HG03460 (cell line): Measurements from ENCODE around the gene RNF207.

ENCODE experiments used
- ATAC-seq: cut with Tn5 transposase; IDR thresholded peaks from one replicate; pipeline ENCODE4 v1.9.1; 2021; ENCODE audit not compliant: unreplicated experiment

The RNF207 gene

DNA sequence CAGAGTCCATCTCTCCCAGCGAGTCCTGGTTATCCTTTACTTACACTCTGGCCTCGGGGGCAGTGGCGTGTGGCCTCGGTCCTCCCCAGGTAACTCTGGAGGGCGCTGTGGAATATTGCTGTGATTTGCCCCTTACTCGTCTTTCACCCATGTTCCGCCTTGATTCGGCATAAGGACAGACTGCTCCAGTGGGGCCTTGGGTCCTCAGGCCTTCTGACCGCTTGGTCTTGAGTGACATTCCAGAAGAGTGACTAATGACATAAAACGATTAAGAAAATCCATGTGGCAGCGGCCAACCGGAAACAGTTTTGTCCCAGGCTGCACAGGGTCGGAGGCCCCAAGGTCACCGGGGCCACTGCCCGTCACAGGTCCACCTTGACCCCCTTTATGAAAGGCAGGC is 18.8 kb downstream of the RNF207 start:
- no peak for ATAC-seq

DNA sequence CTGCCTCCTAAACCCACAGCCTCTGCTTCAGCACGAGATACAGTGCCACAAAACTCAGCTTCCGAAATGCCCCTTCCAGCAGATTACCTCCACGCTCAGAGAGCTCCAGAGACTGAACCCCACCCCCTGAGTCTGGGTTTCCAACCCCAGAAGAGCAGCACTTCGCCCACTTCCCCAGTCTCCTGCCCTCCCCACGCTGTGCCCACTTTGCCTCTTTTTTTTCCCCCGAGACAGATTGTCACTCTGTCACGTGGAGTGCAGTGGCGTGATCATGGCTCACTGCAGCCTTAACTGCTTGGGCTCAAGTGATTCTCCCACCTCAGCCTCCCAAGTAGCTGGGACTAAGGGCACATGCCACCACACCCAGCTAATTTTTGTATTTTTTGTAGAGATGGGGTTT is 19.7 kb downstream of the RNF207 start:
- no peak for ATAC-seq

DNA sequence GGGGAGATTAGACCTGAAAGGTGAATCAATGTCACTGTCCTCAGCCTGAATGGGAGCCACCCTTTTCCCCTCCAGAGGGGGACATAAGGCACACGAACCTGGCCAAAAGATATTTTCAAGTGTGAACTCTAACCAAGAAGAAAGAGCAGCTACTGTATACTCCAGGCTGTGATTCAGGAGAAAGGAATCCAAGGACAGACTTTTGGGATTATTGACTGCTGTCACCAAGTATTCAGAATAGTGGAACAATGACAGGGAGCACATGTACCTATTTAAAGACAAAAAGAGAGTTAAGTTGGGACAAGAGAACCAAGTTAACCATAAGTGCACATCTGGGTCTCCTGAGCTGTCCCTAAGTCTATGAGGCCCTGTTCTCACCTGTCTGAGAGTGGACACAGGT is 27.5 kb downstream of the RNF207 start:
- ATAC-seq, result no peak

DNA sequence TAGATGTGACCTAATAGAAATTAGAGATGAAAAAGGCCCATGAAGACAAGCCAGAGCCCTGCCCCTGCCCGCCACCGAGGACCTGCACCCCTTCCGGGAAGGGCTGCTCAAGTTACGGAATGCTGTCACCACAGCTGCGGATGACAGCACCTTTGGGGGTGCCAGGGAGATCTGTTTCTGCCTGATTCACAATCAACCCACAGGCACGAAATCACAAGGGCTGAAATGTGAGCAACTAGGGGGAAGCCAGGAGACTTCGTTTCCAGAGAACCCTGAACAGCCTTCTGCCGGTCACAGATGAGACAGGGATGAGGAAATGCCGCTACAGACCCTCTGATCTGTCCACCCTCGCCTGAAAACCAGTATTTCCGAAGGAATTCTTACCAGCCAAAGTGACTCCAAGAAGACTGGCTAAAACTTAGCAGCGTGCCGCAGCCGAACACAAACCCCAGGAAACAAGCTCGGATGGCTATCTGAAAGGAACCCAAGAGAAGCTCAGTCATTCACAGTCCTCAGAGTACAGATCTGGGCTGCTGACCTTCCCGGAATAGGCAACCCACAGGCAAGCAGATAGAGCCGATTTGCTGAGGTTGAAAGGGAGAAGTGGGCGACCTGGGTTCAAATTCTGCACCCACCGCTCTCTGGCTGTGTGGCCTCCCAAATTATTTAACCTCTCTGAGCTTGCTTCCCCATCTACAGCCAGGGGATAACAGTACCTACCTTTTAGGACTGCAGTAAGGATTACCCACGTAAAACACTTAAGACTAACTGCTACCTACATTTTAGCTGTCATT is 28.8 kb downstream of the RNF207 start:
- no peak for ATAC-seq

DNA sequence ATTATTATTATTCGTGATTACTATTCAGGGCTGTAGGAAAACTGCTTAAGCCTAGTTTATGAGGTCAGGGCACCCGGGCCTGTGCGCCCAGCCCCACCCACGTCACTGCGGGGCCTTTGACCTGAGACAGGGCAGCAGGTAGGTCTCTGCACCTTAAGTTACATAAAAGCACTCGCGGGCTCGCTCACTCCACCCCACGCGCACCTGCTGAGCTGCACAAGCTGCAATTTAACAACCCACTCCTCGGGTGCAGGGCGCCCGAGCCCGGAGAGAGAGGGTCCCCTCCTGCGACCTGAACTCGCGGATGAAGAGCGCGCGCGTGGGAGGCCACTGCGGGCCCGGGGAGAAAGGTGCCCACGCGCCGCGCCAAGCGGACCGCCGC is 29.4 kb downstream of the RNF207 start:
- no peak for ATAC-seq

DNA sequence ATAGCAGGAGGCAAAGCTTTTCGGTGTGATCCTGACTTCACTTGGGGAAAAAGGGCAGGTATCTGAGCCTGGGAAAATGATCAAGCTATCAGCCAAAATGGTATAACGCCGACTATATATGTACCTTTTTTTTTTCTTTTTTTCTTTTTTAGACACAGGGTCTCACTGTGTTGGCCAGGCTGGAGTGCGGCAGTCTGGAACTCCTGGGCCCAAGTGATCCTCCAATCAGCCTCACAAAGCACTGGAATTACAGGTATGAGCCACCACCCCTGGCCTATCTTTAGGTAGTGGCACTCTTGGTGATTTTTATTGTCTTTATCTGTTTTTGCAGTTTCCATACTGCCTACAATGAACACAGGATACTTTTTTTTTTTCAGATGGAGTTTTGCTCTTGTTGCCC is 31.2 kb downstream of the RNF207 start:
- ATAC-seq, result no peak

DNA sequence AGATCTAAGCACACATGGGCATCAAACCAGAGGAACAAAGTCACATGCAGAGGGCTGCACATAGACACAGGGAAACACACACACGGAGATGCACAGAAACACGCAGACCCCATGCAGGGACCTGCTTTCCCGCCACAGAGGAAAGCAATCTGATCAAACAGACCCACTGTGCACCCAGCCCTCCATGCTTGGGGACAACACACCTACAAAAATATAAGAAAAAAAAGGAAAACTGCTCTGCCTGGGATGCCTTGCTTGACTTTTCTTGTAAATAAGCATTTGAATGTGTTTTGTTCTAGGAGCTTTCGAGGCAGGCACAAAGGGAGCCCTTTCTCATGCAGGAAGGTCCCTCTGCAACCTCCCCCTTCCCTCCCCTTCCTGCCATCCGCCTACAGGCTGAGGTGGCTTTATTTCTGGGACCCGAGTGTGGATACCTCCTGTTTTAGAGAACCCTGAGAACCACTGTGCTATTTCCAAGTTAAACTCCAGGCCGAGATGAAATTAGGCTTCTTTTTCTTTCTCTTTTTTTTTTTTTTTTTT is 33.4 kb downstream of the RNF207 start:
- ATAC-seq, result no peak

DNA sequence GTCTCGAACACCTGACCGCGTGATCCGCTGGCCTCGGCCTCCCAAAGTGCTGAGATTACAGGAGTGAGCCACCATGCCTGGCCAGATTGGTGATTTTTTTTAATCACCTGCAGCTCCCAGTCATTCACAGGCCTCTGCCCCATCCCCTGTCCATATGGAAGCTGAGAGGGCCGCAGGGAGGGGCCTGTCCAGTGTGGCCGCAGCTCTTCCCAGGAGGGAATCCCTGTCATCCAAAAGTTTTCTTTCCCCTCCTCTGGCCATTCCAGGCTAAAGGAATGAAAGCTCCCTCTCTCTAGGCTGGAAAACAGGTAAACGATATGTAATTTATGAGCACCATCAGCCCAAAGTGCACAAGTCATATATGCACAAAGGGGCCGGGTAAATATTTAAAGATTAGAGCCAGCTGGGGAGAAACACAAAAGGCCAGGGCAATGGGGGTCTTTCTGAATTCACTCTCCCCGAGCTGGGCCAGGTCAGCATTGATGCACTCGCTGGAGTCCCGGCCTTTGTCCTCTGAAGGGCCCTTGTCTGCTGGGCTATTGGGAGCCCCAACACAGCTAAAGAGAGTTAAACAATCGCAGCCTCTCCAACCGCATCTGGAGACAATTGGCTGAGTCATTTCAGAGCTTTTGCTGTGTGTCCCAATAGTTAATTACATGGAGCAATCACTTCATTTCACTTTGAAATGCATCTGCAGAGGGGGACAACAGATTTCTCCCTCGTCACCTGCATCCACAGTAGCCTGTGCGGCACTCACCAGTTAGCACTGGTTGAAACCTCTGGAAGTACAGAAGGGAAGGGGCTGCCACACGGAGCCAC is 34.2 kb downstream of the RNF207 start:
- ATAC-seq, result no peak

DNA sequence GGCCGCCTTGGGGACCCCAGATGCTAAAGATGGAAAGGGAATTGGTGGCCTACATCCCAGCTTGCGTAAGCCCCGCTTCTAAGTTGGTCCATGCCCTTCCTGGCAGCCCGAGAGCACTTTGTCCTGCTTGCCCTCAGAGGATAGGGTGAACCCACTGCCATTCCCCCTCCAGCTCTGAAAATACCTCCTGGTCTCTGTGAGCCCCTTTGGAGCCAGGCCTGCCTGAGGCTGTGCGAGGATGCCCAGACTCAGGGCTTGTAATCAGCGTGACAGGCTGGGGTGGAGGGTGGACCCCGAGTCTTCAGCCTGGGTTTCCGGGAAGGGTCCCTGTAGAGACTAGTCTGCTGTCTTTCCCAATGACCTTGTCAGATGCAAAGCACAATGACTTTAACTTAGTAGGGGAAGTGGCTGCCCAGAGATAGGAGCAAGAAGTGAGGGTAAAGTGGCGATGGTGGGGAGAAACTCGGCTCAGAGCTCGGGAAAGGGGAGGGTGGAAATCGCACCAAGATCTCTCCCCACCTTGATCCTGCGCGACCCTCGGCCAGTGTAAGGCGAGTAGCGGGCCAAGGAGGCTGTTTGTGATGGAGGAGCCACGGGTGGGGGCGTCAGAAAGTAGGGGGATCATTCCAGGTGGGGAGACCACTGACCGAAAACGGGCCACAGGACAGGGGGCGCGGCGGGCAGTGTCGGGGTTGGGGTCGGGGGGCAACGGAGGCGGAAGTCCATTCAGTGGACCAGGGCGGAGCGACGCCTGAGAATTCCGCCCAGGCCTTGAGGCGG is 35.4 kb downstream of the RNF207 start:
- no peak for ATAC-seq

DNA sequence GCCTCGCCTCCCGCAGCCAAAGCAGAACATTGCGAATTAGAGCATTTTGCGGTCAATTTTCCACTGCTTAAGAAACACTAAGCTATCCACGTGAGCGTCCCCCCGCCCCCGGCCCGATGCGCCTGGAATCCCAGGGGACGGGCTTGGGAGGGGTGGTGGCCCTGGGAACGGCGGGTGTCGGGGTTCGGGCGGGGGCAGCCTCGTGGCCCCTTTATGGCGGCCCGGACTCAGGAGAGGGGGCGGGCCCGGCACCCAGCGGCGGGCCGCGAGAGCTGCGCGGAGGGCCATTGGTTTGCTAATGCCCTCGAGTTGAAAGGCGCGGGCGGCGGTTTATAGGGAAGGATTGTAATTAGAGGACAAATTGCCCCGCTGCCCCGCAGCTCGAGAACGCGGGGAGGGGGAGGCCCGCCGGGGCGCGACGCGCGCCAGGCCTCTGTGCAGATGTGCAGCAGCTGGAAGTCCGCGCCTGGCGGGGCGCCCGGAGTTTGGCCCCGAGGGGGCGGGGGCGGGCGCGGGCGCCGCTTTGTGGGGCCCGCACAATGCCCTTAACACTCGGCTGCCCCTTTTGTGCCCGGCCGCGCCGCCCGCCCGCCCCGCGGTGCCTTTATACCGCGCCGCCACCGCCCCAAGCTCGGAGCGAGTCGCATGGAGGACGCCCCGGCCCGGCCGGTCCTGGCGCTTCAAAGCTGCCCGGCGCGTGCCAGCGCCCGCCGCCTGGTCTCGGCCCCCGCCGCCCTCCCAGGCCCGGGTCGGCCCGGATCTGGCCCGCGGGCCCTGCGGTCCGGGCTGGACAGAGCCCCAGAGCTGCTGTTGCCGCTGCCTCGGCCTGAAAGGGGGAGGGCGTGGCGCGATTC is 36.2 kb downstream of the RNF207 start:
- ATAC-seq, result no peak

DNA sequence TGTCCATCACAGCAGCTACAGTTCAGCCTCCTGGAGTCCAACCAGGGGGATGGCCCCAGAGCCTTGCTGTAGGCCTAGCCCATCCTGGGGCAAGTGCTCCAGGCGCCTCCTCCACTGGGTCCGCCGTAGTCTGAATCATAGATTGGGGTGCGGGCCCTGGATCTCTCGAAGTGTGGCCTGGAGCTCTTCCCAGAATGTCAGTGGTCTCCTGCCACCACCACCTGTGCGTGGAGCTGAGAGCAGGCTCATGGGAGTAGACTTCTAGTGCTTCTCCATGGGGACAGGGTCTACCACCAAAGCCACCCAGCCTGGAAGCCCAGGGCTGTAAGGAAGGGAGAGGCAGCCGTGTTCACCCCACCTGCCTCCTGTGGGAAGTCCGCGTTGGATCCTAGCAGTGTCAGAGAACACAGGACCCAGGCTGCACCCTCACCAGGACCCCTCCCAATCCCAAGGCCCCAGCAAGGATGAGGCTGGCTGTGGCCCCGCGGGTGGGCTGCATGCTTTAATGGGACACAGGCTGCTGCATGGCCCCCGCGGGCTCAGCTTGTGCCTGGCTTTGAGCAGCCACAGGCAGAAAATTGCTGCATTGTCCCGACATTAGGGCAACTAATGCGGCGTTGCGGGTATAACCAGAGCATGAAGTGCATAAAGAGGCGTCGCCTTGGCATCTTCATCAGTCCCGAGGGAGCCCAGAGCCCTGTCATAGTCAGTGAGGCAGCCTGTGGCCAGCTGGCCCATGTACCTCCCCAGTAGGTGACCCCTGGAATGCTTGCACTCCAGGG is 37.3 kb downstream of the RNF207 start:
- ATAC-seq, result no peak

DNA sequence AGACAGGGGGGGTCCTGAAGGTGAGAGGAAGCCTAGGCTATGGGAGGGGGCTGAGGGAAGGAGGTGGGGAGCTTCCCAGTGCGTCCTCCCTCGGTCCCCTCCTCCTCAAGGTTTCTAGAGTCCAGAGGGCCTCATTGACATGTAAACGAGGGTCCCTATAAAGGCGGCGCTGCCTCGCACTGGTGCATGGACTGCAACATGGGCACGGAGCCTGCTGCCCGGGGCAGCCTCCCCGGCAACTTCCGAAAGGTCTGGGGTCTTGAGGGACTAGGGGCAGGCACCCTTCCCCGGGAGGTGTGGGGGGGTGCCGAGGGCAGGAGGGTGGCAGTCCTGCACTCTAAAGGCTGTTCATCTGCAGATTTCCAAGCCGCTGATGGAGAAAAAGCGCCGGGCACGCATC is 38.1 kb downstream of the RNF207 start, which contains the start of gene HES3:
TSS of gene HES3 (plus strand) at position 187 of the 400 bp plus-strand sequence. CDS start at position 374, 187 bp downstream.
- no peak for ATAC-seq

DNA sequence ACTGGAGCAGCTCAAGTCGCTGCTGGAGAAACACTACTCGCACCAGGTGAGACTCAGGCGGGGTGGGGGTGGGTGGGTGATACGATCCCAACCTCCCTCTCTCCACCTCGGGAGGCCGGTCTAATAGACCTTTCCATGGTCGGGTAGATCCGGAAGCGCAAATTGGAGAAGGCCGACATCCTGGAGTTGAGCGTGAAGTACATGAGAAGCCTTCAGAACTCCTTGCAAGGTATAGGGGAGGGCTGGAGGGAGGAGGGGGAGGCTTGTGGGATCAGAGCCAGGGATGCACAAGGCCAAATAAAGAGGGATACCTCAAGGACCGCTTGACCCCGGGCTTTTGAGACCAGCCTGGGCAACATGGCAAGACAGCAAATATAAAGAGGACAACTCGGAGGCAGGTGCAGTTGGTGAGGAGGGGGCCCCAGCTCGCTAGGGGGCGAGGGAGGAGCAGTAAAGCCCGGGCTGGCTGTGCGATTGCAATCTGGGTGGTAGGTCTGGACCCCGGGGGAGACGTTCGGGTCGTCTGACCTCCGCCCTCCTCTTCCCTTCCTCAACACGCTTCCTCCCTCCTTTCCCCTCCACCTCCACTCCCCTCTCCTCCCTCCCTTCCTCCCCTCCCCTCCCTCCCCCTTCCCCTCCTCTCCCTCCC is 38.6 kb downstream of the RNF207 start:
- ATAC-seq, result no peak

DNA sequence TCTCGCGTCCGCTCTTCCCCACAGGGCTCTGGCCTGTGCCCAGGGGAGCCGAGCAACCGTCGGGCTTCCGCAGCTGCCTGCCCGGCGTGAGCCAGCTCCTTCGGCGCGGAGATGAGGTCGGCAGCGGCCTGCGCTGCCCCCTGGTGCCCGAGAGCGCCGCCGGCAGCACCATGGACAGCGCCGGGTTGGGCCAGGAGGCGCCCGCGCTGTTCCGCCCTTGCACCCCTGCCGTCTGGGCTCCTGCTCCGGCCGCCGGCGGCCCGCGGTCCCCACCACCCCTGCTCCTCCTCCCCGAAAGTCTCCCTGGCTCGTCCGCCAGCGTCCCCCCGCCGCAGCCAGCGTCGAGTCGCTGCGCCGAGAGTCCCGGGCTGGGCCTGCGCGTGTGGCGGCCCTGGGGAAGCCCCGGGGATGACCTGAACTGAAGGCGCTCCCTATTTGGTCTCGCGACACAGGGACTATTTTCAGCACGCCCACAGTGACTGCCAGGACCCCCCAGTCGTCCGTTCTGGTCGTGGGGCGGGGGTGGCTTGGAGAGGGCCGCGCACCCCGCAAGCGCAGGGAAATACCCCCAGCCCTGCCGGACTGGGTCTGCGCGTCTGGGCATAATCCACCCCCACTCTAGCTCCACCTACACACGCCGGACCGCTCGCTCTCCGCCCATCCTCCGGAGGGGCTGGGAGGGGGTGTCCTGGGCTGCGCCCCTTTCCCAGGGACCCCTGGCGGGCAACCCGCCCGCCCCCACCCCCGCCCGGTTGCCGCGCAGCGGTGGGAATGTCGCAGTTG is 39.4 kb downstream of the RNF207 start:
- peak; percentile 65 for ATAC-seq

DNA sequence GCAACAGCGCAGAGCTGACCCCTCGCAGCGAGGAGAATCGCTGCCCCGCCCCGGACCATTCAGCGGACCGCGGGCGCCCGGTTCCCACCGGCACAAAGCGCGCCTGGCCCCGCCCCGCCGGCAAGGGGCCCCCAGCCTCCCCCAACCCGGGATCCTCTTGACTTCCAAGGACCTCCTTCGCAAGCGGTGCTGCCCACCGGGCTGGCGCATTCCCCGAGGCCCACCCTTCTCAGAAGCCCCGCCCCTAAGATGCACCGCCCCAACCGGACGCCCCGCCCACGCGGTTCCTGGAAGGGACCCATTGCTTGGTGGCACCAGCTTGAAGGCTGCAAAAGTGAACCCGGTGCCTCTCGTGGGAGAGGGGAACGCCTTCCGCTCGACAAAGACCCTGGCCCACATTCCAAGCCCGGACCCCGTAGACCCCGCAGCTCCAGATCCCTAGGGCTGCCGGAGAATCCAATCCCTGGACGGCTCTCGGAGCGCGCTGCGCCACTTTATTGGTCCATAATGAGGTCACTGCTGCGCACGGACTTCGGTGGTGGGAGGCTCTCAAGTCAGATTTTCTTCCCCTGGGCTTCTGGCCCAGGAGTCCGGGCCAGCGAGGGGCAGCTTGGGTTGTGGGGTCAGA is 40.1 kb downstream of the RNF207 start:
- ATAC-seq, result no peak

DNA sequence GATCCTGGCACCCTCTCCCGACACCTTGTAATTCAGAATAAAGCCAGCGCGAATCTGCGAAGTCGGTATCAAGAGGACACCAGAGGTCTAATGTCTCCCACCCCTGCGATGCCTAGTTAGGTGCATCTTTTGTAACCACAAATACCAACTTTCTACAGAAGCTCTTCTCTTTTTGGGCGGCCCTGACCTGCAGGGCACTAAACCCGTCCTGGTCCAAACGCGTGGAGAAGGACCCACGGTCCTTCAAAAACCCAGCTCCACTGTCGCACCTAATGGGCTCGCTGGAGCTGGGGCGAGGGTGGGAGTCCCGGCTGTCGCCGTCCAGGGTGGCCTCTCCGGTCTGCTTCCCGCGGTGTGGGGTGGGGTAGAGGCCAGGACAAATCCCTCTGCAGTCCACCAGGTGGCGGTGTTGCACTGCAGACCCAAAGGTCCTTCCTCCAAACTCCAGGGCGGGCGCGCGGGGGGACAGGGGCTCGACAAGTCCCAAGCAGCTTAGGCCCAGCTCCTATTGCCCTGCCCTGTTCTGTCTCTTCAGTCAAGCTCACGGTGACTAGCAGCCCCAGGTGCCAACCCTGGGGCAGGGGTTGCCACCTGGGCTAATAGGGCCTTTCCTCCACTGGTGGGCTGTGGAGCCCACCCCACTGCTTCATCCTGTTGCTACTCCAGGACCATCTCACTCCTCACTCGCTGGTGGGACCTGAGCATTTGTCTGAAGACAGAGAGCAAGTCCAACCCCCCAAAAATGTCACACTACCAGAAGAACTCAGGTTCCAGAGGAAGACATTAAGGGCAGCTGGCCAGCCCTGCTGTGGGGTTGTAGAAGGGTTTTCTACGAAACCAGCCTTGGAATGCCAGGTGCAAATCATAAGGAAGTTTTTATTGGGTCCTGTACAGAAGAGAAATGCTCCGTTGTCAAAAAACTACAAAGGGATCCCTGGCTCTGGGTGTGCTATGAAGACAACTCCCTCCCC is 40.9 kb downstream of the RNF207 start:
- no peak for ATAC-seq

DNA sequence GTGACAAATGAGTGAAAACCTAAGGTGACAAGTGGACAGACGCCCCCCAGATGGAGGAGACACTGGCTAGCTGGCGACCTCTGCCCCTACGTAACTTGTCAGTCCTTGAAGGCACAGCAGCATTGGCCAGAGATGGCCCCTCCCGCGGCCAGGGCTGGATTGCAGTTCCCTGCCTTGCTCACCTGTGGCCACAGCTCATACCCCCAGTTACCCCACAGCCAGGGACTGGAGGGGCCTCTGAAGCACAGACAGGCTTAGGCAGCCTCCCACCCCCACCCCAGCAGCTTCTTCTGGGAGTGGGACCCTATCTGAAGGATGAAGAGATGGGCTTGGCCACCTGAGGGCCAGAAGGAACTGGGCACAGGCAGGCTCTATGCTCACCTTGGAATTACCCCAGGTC is 41.7 kb downstream of the RNF207 start:
- ATAC-seq, result no peak
